ENCODE data around the gene CELA2A. TPM values are rescaled to one million over a fixed set of nuclear protein-coding genes. Genes with fewer than 3 reads are reported as not detected.
"Not testable (repeated sequence)": the region's sequence is repeated elsewhere in the genome, so short reads cannot be mapped to it uniquely, and the experiment has no call there.

Gene CELA2A
- total and polyA plus RNA-seq, 5 experiments from 2014 or later: not detected

DNA sequence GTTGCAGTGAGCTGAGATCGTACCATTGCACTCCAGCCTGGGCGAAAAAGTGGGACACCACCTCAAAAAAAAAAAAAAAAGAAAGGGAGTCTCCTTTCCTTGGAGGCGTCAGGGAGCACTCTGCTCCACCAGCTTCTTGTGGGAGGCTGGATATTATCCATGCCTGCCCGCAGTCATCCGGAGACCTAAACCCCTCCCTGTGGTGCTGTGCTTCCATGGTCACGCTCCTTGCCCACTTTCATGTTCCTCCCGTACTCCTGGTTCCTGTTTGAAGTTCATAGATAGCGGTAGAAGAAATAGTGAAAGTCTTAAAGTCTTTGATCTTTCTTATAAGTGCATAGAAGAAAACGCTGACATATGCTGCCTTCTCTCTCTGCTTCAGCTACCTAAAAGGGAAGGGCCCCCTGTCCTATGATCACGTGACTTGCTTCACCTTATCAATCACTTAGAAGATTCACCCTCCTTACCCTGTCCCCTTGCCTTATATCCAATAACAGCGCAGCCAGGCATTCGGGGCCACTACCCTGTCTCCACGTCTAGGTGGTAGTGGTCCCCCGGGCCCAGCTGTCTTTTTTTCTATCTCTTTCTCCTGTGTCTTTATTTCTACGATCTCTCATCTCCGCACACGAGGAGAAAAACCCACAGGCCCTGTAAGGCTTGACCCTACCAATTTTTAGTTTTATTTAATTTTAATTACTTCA is 64.8 kb downstream of the CELA2A start:
- Mint-ChIP-seq H3K36me3 (peaks cover 8 to 22% (median 10%) of the 10 kb centered on the region in 3 donors), H3K27ac (peak overlapping the region in 2 of 10 donors; percentile 5 to 81), H3K4me1 (peaks cover 24 to 43% (median 39%) of the 10 kb centered on the region in 4 donors)
- POLR2A ChIA-PET: interaction anchor here (0.7 kb wide), 2 partner anchors 59 to 60 kb away, joined by 3 to 6 read pairs; no protein-coding TSS in a partner anchor
- ATAC-seq, H3K9me3 Mint-ChIP-seq, H3K4me3 Mint-ChIP-seq, H3K27me3 Mint-ChIP-seq: not testable (repeated sequence)
- DNase-seq: peak in 1 of 10 donors; percentile 7

Other genes starting within 250 kb of the CELA2A start
- gene FHAD1, start 209.5 kb upstream of the CELA2A start, total RNA-seq: not detected
- not detected for gene FHAD1, start 209.5 kb upstream of the CELA2A start, polyA plus RNA-seq
- gene EFHD2, start 46.8 kb upstream of the CELA2A start, total RNA-seq: 10 to 100 TPM; 25.3 to 26.0 TPM
- gene EFHD2, start 46.8 kb upstream of the CELA2A start, polyA plus RNA-seq: 100 to 1,000 TPM in 1 of 3 donors, 10 to 100 TPM in 2; 27.6 to 129 (median 29.5) TPM
- gene CTRC, start 18.3 kb upstream of the CELA2A start, total RNA-seq: under 1 TPM in 1 of 2 experiments, not detected in 1; 0.78 TPM
- gene CTRC, start 18.3 kb upstream of the CELA2A start, polyA plus RNA-seq: under 1 TPM in 1 of 3 donors, not detected in 2; 0.62 TPM
- gene CELA2B, start 19.4 kb downstream of the CELA2A start, total RNA-seq: not detected
- not detected for gene CELA2B, start 19.4 kb downstream of the CELA2A start, polyA plus RNA-seq
- 10 to 100 TPM; 13.4 to 15.9 TPM for gene CASP9, start 67.5 kb downstream of the CELA2A start, total RNA-seq
- gene CASP9, start 67.5 kb downstream of the CELA2A start, polyA plus RNA-seq: 1 to 10 TPM; 8.0 to 8.6 (median 8.4) TPM
- 10 to 100 TPM; 24.8 to 30.0 TPM for gene DNAJC16, start 70.1 kb downstream of the CELA2A start, total RNA-seq
- 1 to 10 TPM; 5.0 to 9.7 (median 7.1) TPM for gene DNAJC16, start 70.1 kb downstream of the CELA2A start, polyA plus RNA-seq
- 10 to 100 TPM; 11.0 to 11.3 TPM for gene AGMAT, start 128.3 kb downstream of the CELA2A start, total RNA-seq
- 10 to 100 TPM in 2 of 3 donors, 1 to 10 TPM in 1; 9.0 to 15.5 (median 14.4) TPM for gene AGMAT, start 128.3 kb downstream of the CELA2A start, polyA plus RNA-seq
- gene DDI2, start 160.7 kb downstream of the CELA2A start, total RNA-seq: 10 to 100 TPM; 40.7 to 47.1 TPM
- 1 to 10 TPM; 4.5 to 6.1 (median 5.0) TPM for gene DDI2, start 160.7 kb downstream of the CELA2A start, polyA plus RNA-seq
- 10 to 100 TPM; 60.3 to 66.7 TPM for gene PLEKHM2, start 227.6 kb downstream of the CELA2A start, total RNA-seq
- gene PLEKHM2, start 227.6 kb downstream of the CELA2A start, polyA plus RNA-seq: 10 to 100 TPM in 1 of 3 donors, 1 to 10 TPM in 2; 5.4 to 13.8 (median 5.4) TPM